Measurements from ENCODE around the gene ADCK1. TPM values are rescaled to one million over a fixed set of nuclear protein-coding genes. Genes with fewer than 3 reads are reported as not detected.
"Not testable (repeated sequence)": the region's sequence is repeated elsewhere in the genome, so short reads cannot be mapped to it uniquely, and the experiment has no call there.

Gene ADCK1
- total RNA-seq, 1 donor from 2014 or later = 4.5 TPM

GRCh38 chr14:77882098-77882497 lies 82.2 kb downstream of the ADCK1 start:
- Histone ChIP-seq H3K27me3 (ENCODE audit: control insufficient read depth, insufficient read depth, low read length) (no peaks in the 10 kb centered on the region), H3K4me3 (ENCODE audit: low read depth, low read length) (no peak overlapping the region), H3K36me3 (ENCODE audit: control insufficient read depth, insufficient read depth, low read length) (no peaks in the 10 kb centered on the region)
- no peak for DNase-seq (ENCODE audit: low read depth)
- peak; percentile 50 for FAIRE-seq
- no peak for TF ChIP-seq CTCF (IDR thresholded peaks at IDR 0.05; ENCODE audit: insufficient read depth, low read length, severe bottlenecking)

- FAIRE-seq = no peak
- TF ChIP-seq CTCF (IDR thresholded peaks at IDR 0.05; ENCODE audit: insufficient read depth, low read length, severe bottlenecking) = no peak
- DNase-seq (ENCODE audit: low read depth) = no peak
- Histone ChIP-seq H3K27me3 (ENCODE audit: control insufficient read depth, insufficient read depth, low read length) (no peaks in the 10 kb centered on the region), H3K4me3 (ENCODE audit: low read depth, low read length) (no peak overlapping the region), H3K36me3 (ENCODE audit: control insufficient read depth, insufficient read depth, low read length) (no peaks in the 10 kb centered on the region)
Measured at GRCh38 chr14:77882636-77883035, 82.7 kb downstream of the ADCK1 start.

- no peak for TF ChIP-seq CTCF (IDR thresholded peaks at IDR 0.05; ENCODE audit: insufficient read depth, low read length, severe bottlenecking)
- Histone ChIP-seq H3K27me3 (ENCODE audit: control insufficient read depth, insufficient read depth, low read length) (no peaks in the 10 kb centered on the region), H3K36me3 (ENCODE audit: control insufficient read depth, insufficient read depth, low read length) (no peaks in the 10 kb centered on the region), H3K4me3 (ENCODE audit: low read depth, low read length) (no peak overlapping the region)
- FAIRE-seq = no peak
- no peak for DNase-seq (ENCODE audit: low read depth)
Measured at GRCh38 chr14:77883131-77883846, 83.4 kb downstream of the ADCK1 start.

GRCh38 chr14:77883847-77884238 lies 83.9 kb downstream of the ADCK1 start:
- peaks cover under 1% of the 10 kb centered on the region for H3K36me3 ChIP-seq (ENCODE audit: control insufficient read depth, insufficient read depth, low read length)
- FAIRE-seq (no peak), DNase-seq (ENCODE audit: low read depth) (no peak)
- no peak overlapping the region for H3K4me3 ChIP-seq (ENCODE audit: low read depth, low read length)
- no peaks in the 10 kb centered on the region for H3K27me3 ChIP-seq (ENCODE audit: control insufficient read depth, insufficient read depth, low read length)
- no peak for TF ChIP-seq CTCF (IDR thresholded peaks at IDR 0.05; ENCODE audit: insufficient read depth, low read length, severe bottlenecking)

- Histone ChIP-seq H3K4me3 (ENCODE audit: low read depth, low read length) (no peak overlapping the region), H3K27me3 (ENCODE audit: control insufficient read depth, insufficient read depth, low read length) (no peaks in the 10 kb centered on the region), H3K36me3 (ENCODE audit: control insufficient read depth, insufficient read depth, low read length) (peaks cover 1% of the 10 kb centered on the region)
- no peak for FAIRE-seq
- no peak for TF ChIP-seq CTCF (IDR thresholded peaks at IDR 0.05; ENCODE audit: insufficient read depth, low read length, severe bottlenecking)
- no peak for DNase-seq (ENCODE audit: low read depth)
Measured at GRCh38 chr14:77885367-77885766, 85.5 kb downstream of the ADCK1 start.

GRCh38 chr14:77886010-77886409 lies 86.1 kb downstream of the ADCK1 start:
- H3K4me3 ChIP-seq (ENCODE audit: low read depth, low read length) = no peak overlapping the region
- peaks cover 1% of the 10 kb centered on the region for H3K36me3 ChIP-seq (ENCODE audit: control insufficient read depth, insufficient read depth, low read length)
- FAIRE-seq = no peak
- no peak for DNase-seq (ENCODE audit: low read depth)
- TF ChIP-seq CTCF (IDR thresholded peaks at IDR 0.05; ENCODE audit: insufficient read depth, low read length, severe bottlenecking) = no peak
- no peaks in the 10 kb centered on the region for H3K27me3 ChIP-seq (ENCODE audit: control insufficient read depth, insufficient read depth, low read length)

- H3K27me3 ChIP-seq (ENCODE audit: control insufficient read depth, insufficient read depth, low read length); DNase-seq (ENCODE audit: low read depth); H3K36me3 ChIP-seq (ENCODE audit: control insufficient read depth, insufficient read depth, low read length); FAIRE-seq; H3K4me3 ChIP-seq (ENCODE audit: low read depth, low read length): not testable (repeated sequence)
Measured at GRCh38 chr14:77888903-77889302, 89.0 kb downstream of the ADCK1 start.

Data from bronchial epithelial cell (primary cell).